Left lung (tissue), 10 donors: ENCODE measurements around the gene TRIM29. TPM values are rescaled to one million over a fixed set of nuclear protein-coding genes. Genes with fewer than 3 reads are reported as not detected.

Experiments
- ATAC-seq: fragments of 200-7000 bp; cut with Tn5 transposase; one replicate; pipeline ENCODE4 v1.9.1; 2020; ENCODE audit warnings: moderate library complexity
- DNase-seq, 4 donors: peaks; one replicate each; pipeline ENCODE4 v3.0.0-alpha.2; 2013 to 2020
- H3K27ac ChIP-seq, 2 donors: fragments of 200-600 bp; sonication (generic) in 1 of 2; one replicate each; pipeline versions ENCODE4 v1.5.0 to v1.8.0; 2020 to 2021
- H3K27me3 ChIP-seq, 2 donors: fragments of 200-600 bp; sonication (generic) in 1 of 2; one replicate each; pipeline versions ENCODE4 v1.5.0 to v1.8.0; 2020 to 2021
- H3K36me3 ChIP-seq, 2 donors: fragments of 200-600 bp; sonication (generic) in 1 of 2; one replicate each; pipeline versions ENCODE4 v1.5.0 to v1.8.0; 2020 to 2021
- H3K4me1 ChIP-seq, 2 donors: fragments of 200-600 bp; one replicate each; pipeline ENCODE4 v1.8.0; 2021
- H3K4me3 ChIP-seq, 2 donors: fragments of 200-600 bp; sonication (generic) in 1 of 2; one replicate each; pipeline versions ENCODE4 v1.5.0 to v1.8.0; 2020 to 2021; ENCODE audit warnings: mild to moderate bottlenecking in 1 of 2
- H3K9me3 ChIP-seq, 2 donors: fragments of 200-600 bp; sonication (generic) in 1 of 2; one replicate each; pipeline versions ENCODE4 v1.5.0 to v1.8.0; 2020 to 2021
- CTCF ChIP-seq, 2 donors: fragments of 200-600 bp; sonication (generic) in 1 of 2; IDR thresholded peaks; one replicate each; pipeline versions ENCODE4 v1.5.0 to v1.8.0; 2021; ENCODE audit warnings: antibody characterized with exemption in 2 of 2
- intact Hi-C, 2 donors: fragments of 100-400 bp; cut with DNase I; formaldehyde crosslinking; loops; one replicate each; pipeline versions ENCODE4 v1.11.2 to v1.14.2; 2022
- polyA plus RNA-seq, 6 donors: library from polyadenylated mRNA; unstranded; fragments of 120-200 nt; gene quantifications; one replicate each; pipeline ENCODE4 v1.2.1, GENCODE V29; 2013; ENCODE audit not compliant: insufficient read length in 6 of 6
- total RNA-seq, 2 donors: library from RNA; stranded (reverse); fragmentation: NEBNext Ultra II Directional; extraction: Animal tissue kit (Norgen Biotek cat#: 25700); gene quantifications; one replicate each; pipeline ENCODE4 v1.2.1, GENCODE V29; 2021
- donor health status: DM: no; HTN: yes; CAD: no.
- donor health status: DM: no; HTN: no; CAD: no.

TRIM29 gene
- total and polyA plus RNA-seq, 8 donors: 0.18 to 5.4 (median 0.56) TPM

- DNase-seq: no peak
- peaks cover 0 to 3% of the 10 kb centered on the region in 2 donors for H3K9me3 ChIP-seq
- intact Hi-C loops: no loop called here
- no peak overlapping the region for H3K27ac ChIP-seq
- ATAC-seq: no peak
- no peak for TF ChIP-seq CTCF (IDR thresholded peaks at IDR 0.05)
- H3K27me3 ChIP-seq: peaks cover 0 to 39% of the 10 kb centered on the region in 2 donors
- H3K4me1 ChIP-seq: no peaks in the 10 kb centered on the region
- H3K36me3 ChIP-seq: no peaks in the 10 kb centered on the region
- no peak overlapping the region for H3K4me3 ChIP-seq
Observed at GRCh38 chr11:120149246-120149645, 11.3 kb upstream of the TRIM29 start.

DNA sequence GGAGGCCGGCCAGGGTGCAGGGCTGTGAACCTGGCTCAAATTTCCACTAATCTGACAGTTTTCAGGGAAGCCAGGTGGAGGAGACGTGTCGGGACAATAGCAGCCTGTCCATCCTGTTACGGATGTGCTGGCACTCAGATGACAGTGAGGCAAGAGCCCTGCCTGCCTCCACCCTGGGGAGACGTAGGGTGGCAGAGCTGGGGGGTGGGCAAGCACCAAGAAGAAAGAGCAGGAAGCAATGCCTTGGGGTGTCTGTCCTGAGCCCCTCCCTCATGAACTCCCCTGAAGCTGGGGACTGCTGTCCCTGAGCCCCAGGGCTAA, 10.0 kb upstream of the TRIM29 start:
- H3K36me3 ChIP-seq: no peaks in the 10 kb centered on the region
- no peak for TF ChIP-seq CTCF (IDR thresholded peaks at IDR 0.05)
- DNase-seq (no peak), ATAC-seq (no peak)
- peaks cover 0 to 51% of the 10 kb centered on the region in 2 donors for H3K27me3 ChIP-seq
- H3K4me3 ChIP-seq: no peak overlapping the region
- intact Hi-C loops: no loop called here
- H3K9me3 ChIP-seq: peaks cover 0 to 3% of the 10 kb centered on the region in 2 donors
- no peaks in the 10 kb centered on the region for H3K4me1 ChIP-seq
- H3K27ac ChIP-seq: no peak overlapping the region

- Histone ChIP-seq H3K9me3 (peaks cover 0 to 3% of the 10 kb centered on the region in 2 donors), H3K27me3 (peaks cover 0 to 54% of the 10 kb centered on the region in 2 donors), H3K36me3 (no peaks in the 10 kb centered on the region), H3K4me1 (no peaks in the 10 kb centered on the region), H3K4me3 (no peak overlapping the region), H3K27ac (no peak overlapping the region)
- DNase-seq (no peak), ATAC-seq (no peak)
- intact Hi-C loops: no loop called here
- TF ChIP-seq CTCF (IDR thresholded peaks at IDR 0.05): no peak
Observed at GRCh38 chr11:120147094-120147949, 9.4 kb upstream of the TRIM29 start.

- ATAC-seq: no peak
Observed at GRCh38 chr11:120146413-120147093, 8.6 kb upstream of the TRIM29 start.

More at GRCh38 chr11:120146413-120147093, 8.6 kb upstream of the TRIM29 start:
- H3K9me3 ChIP-seq: peaks cover 0 to 3% of the 10 kb centered on the region in 2 donors
- intact Hi-C loops: no loop called here
- H3K4me1 ChIP-seq: no peaks in the 10 kb centered on the region
- H3K36me3 ChIP-seq: no peaks in the 10 kb centered on the region
- DNase-seq: no peak
- H3K27me3 ChIP-seq: peaks cover 0 to 62% of the 10 kb centered on the region in 2 donors
- no peak overlapping the region for H3K27ac ChIP-seq
- TF ChIP-seq CTCF (IDR thresholded peaks at IDR 0.05): no peak
- no peak overlapping the region for H3K4me3 ChIP-seq
